GM23338 (cell line): ENCODE results near the gene SLC36A2. TPM values are rescaled to one million over a fixed set of nuclear protein-coding genes. Genes with fewer than 3 reads are reported as not detected.

Source experiments
- ATAC-seq: fragments of 200-7000 bp; cut with Tn5 transposase; 3 replicates; pipeline ENCODE4 v1.9.1; 2020
- DNase-seq: peaks from one replicate; pipeline ENCODE4 v3.0.0-alpha.2; 2015; ENCODE audit warnings: low spot score
- H2AFZ ChIP-seq: fragments of 200-600 bp; sonication (generic); 2 replicates; pipeline ENCODE4 v1.8.0; 2016; ENCODE audit warnings: antibody characterized with exemption, mild to moderate bottlenecking, moderate library complexity
- H3F3A ChIP-seq: fragments of 200-600 bp; sonication (generic); replicated peaks from 2 replicates; pipeline ENCODE4 v1.8.0; 2017; ENCODE audit warnings: antibody characterized with exemption, mixed run types, low read depth
- H3K27ac ChIP-seq: fragments of 200-600 bp; sonication (generic); 2 replicates; pipeline ENCODE4 v1.6.1; 2016; ENCODE audit warnings: low read depth
- H3K27me3 ChIP-seq: fragments of 200-600 bp; sonication (generic); 2 replicates; pipeline ENCODE4 v1.8.0; 2016; ENCODE audit warnings: mild to moderate bottlenecking, mixed run types, moderate library complexity; ENCODE audit not compliant: insufficient read depth
- H3K36me3 ChIP-seq: fragments of 200-600 bp; sonication (generic); 2 replicates; pipeline ENCODE4 v1.8.0; 2016; ENCODE audit warnings: mild to moderate bottlenecking; ENCODE audit not compliant: insufficient read depth
- H3K4me1 ChIP-seq: fragments of 200-600 bp; sonication (generic); 2 replicates; pipeline ENCODE4 v1.8.0; 2016; ENCODE audit warnings: mild to moderate bottlenecking, moderate library complexity; ENCODE audit not compliant: insufficient read depth
- H3K4me2 ChIP-seq: fragments of 200-600 bp; sonication (generic); 2 replicates; pipeline ENCODE4 v1.7.1; 2017; ENCODE audit warnings: mixed run types
- H3K4me3 ChIP-seq: fragments of 200-600 bp; sonication (generic); 2 replicates; pipeline ENCODE4 v1.6.1; 2016; ENCODE audit warnings: mixed run types
- H3K79me2 ChIP-seq: fragments of 200-600 bp; sonication (generic); replicated peaks from 2 replicates; pipeline ENCODE4 v1.8.0; 2017; ENCODE audit warnings: mild to moderate bottlenecking; ENCODE audit not compliant: insufficient read depth
- H3K9me2 ChIP-seq: fragments of 200-600 bp; sonication (generic); 2 replicates; pipeline ENCODE4 v1.8.0; 2017; ENCODE audit not compliant: insufficient read depth
- H4K20me1 ChIP-seq: fragments of 200-600 bp; sonication (generic); replicated peaks from 2 replicates; pipeline ENCODE4 v1.8.0; 2017; ENCODE audit warnings: mild to moderate bottlenecking; ENCODE audit not compliant: insufficient read depth
- H3K27ac Mint-ChIP-seq: 2 replicates; pipeline ENCODE4 v1.8.0; 2020; ENCODE audit warnings: inconsistent platforms, mild to moderate bottlenecking, moderate library complexity, mixed read lengths
- H3K27me3 Mint-ChIP-seq: 3 replicates; pipeline ENCODE4 v1.8.0; 2022; ENCODE audit warnings: low read depth, mild to moderate bottlenecking, moderate library complexity, mixed read lengths, inconsistent platforms; ENCODE audit not compliant: insufficient read depth, poor library complexity
- H3K36me3 Mint-ChIP-seq: 3 replicates; pipeline ENCODE4 v1.8.0; 2021; ENCODE audit warnings: low read depth, mild to moderate bottlenecking, inconsistent platforms, moderate library complexity, mixed read lengths
- H3K4me1 Mint-ChIP-seq: 3 replicates; pipeline ENCODE4 v1.8.0; 2020; ENCODE audit warnings: mild to moderate bottlenecking, inconsistent platforms, mixed read lengths
- H3K4me3 Mint-ChIP-seq: 3 replicates; pipeline ENCODE4 v1.8.0; 2021; ENCODE audit warnings: moderate library complexity, mild to moderate bottlenecking, inconsistent platforms, mixed read lengths
- H3K9me3 Mint-ChIP-seq: 3 replicates; pipeline ENCODE4 v1.8.0; 2020; ENCODE audit warnings: moderate library complexity, mild to moderate bottlenecking, inconsistent platforms, mixed read lengths
- CREB1 ChIP-seq: fragments of 250-450 bp; sonication (Bioruptor Pico); IDR thresholded peaks from 2 replicates; pipeline ENCODE4 v1.5.0; 2020; ENCODE audit warnings: low read depth, mild to moderate bottlenecking, moderate library complexity
- CTCF ChIP-seq, 2 experiments: fragments of 200-600 bp in 1 of 2; sonication (generic) in 1 of 2; conservative IDR thresholded peaks; 2 replicates each; pipeline versions ENCODE4 v1.5.1 to v1.6.1; 2016 to 2017; ENCODE audit warnings: antibody characterized with exemption in 2 of 2, low read depth in 2 of 2, mild to moderate bottlenecking in 2 of 2, moderate library complexity in 1 of 2
- ETS1 ChIP-seq: IDR thresholded peaks from 2 replicates; pipeline ENCODE4 v1.6.1; 2016; ENCODE audit warnings: antibody characterized with exemption
- EZH2phosphoT487 ChIP-seq: fragments of 200-600 bp; sonication (generic); IDR thresholded peaks from one replicate; pipeline ENCODE4 v1.8.1; 2018; ENCODE audit warnings: antibody characterized with exemption; ENCODE audit not compliant: unreplicated experiment
- JUNB ChIP-seq: IDR thresholded peaks from one replicate; pipeline ENCODE4 v1.6.1; 2016; ENCODE audit warnings: antibody characterized with exemption; ENCODE audit not compliant: unreplicated experiment
- NANOG ChIP-seq: IDR thresholded peaks from 2 replicates; pipeline ENCODE4 v1.6.1; 2016; ENCODE audit warnings: antibody characterized with exemption, borderline replicate concordance
- POLR2AphosphoS5 ChIP-seq: IDR thresholded peaks from 2 replicates; pipeline ENCODE4 v1.6.1; 2016; ENCODE audit warnings: antibody characterized with exemption, low read depth
- REST ChIP-seq: IDR thresholded peaks from one replicate; pipeline ENCODE4 v1.6.1; 2018; ENCODE audit warnings: antibody characterized with exemption; ENCODE audit not compliant: unreplicated experiment
- STAT1 ChIP-seq: IDR thresholded peaks from one replicate; pipeline ENCODE4 v1.6.1; 2016; ENCODE audit warnings: antibody characterized with exemption; ENCODE audit not compliant: unreplicated experiment
- ZNF114 ChIP-seq: fragments of 250-450 bp; sonication (Bioruptor Pico); IDR thresholded peaks from 2 replicates; pipeline ENCODE4 v1.5.0; 2020; ENCODE audit warnings: mild to moderate bottlenecking, moderate library complexity
- ZNF331 ChIP-seq: fragments of 250-450 bp; sonication (Bioruptor Pico); IDR thresholded peaks from 2 replicates; pipeline ENCODE4 v1.5.0; 2020; ENCODE audit warnings: low read depth, mild to moderate bottlenecking, moderate library complexity
- polyA plus RNA-seq: library from polyadenylated mRNA; unstranded; fragments of >200 nt; fragmentation: Nextera tagmentation; extraction: Ambion mirVana; gene quantifications from 2 replicates; pipeline ENCODE4 v1.2.1, GENCODE V29; 2016
- total RNA-seq: library from RNA; depleted of rRNA; stranded (reverse); fragments of >200 nt; shearing (Covaris generic); gene quantifications from 2 replicates; pipeline ENCODE4 v1.2.3, GENCODE V29; 2014

Gene SLC36A2
- total and polyA plus RNA-seq, 2 experiments from 2014 or later, result 0.08 TPM; not detected in 1

GRCh38 chr5:151298063-151298855 is 49.1 kb downstream of the SLC36A2 start:
- no peaks in the 10 kb centered on the region for H4K20me1 ChIP-seq
- Mint-ChIP-seq H3K4me1 (peaks cover 13% of the 10 kb centered on the region), H3K4me3 (no peak overlapping the region), H3K27ac (no peak overlapping the region), H3K27me3 (peaks cover 8% of the 10 kb centered on the region), H3K9me3 (no peaks in the 10 kb centered on the region), H3K36me3 (no peaks in the 10 kb centered on the region)
- no peaks in the 10 kb centered on the region; the same call in 1 of the 2 replicates for H3K4me1 ChIP-seq
- DNase-seq, result peak; percentile 88
- no peak overlapping the region for H3K4me3 ChIP-seq
- H3K27me3 ChIP-seq, result no peaks in the 10 kb centered on the region
- H3K79me2 ChIP-seq, result no peaks in the 10 kb centered on the region
- TF ChIP-seq ETS1, result no peak
- no peak for TF ChIP-seq ZNF331 (CRISPR knock-in tag)
- no peak for TF ChIP-seq EZH2phosphoT487
- no peak for TF ChIP-seq POLR2AphosphoS5
- no peak for TF ChIP-seq NANOG
- no peak for TF ChIP-seq REST
- TF ChIP-seq JUNB, result no peak
- peak; percentile 64 for TF ChIP-seq CREB1
- TF ChIP-seq ZNF114 (CRISPR knock-in tag), result no peak
- TF ChIP-seq CTCF (conservative IDR thresholded peaks at IDR 0.05; ENCODE audit: low read depth in 2 of 2), result peak; percentile 66 to 85
- no peak for TF ChIP-seq STAT1
- peak overlapping the region; percentile 81 for H2AFZ ChIP-seq
- ATAC-seq, result peak; percentile 89
- no peak overlapping the region for H3K27ac ChIP-seq
- H3K9me2 ChIP-seq, result no peaks in the 10 kb centered on the region
- no peak overlapping the region for H3K4me2 ChIP-seq
- H3F3A ChIP-seq, result no peaks in the 10 kb centered on the region
- no peaks in the 10 kb centered on the region for H3K36me3 ChIP-seq
